OCI-LY7 (cell line): Measurements from ENCODE around the gene FAAP20.

ENCODE experiments used
- CTCF ChIP-seq: fragments of 200-600 bp; sonication (generic); conservative IDR thresholded peaks from 2 replicates; pipeline ENCODE4 v1.5.1; 2014; ENCODE audit warnings: mild to moderate bottlenecking, antibody characterized with exemption, low read length, moderate library complexity, mixed read lengths
- EZH2phosphoT487 ChIP-seq: fragments of 200-600 bp; sonication (generic); IDR thresholded peaks from 2 replicates; pipeline ENCODE4 v1.6.1; 2018; ENCODE audit warnings: low read depth, borderline replicate concordance, mild to moderate bottlenecking, mixed run types, antibody characterized with exemption, low read length, moderate library complexity, mixed read lengths

- TF ChIP-seq CTCF (no peak), EZH2phosphoT487 (no peak)
These were observed 36.4 kb upstream of the FAAP20 start for GRCh38 chr1:2230781-2231531.
